Measurements from ENCODE around the gene IFT172. TPM values are rescaled to one million over a fixed set of nuclear protein-coding genes. Genes with fewer than 3 reads are reported as not detected.
"Not testable (repeated sequence)": the region's sequence is repeated elsewhere in the genome, so short reads cannot be mapped to it uniquely, and the experiment has no call there.

The IFT172 gene, protein sequence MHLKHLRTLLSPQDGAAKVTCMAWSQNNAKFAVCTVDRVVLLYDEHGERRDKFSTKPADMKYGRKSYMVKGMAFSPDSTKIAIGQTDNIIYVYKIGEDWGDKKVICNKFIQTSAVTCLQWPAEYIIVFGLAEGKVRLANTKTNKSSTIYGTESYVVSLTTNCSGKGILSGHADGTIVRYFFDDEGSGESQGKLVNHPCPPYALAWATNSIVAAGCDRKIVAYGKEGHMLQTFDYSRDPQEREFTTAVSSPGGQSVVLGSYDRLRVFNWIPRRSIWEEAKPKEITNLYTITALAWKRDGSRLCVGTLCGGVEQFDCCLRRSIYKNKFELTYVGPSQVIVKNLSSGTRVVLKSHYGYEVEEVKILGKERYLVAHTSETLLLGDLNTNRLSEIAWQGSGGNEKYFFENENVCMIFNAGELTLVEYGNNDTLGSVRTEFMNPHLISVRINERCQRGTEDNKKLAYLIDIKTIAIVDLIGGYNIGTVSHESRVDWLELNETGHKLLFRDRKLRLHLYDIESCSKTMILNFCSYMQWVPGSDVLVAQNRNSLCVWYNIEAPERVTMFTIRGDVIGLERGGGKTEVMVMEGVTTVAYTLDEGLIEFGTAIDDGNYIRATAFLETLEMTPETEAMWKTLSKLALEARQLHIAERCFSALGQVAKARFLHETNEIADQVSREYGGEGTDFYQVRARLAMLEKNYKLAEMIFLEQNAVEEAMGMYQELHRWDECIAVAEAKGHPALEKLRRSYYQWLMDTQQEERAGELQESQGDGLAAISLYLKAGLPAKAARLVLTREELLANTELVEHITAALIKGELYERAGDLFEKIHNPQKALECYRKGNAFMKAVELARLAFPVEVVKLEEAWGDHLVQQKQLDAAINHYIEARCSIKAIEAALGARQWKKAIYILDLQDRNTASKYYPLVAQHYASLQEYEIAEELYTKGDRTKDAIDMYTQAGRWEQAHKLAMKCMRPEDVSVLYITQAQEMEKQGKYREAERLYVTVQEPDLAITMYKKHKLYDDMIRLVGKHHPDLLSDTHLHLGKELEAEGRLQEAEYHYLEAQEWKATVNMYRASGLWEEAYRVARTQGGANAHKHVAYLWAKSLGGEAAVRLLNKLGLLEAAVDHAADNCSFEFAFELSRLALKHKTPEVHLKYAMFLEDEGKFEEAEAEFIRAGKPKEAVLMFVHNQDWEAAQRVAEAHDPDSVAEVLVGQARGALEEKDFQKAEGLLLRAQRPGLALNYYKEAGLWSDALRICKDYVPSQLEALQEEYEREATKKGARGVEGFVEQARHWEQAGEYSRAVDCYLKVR (N-terminal part only)
- total RNA-seq, result 10 to 100 TPM; 30.1 to 31.3 TPM
- 26.1 TPM for polyA plus RNA-seq (2013, experiment 1 of 2)
- 19.8 TPM for polyA plus RNA-seq (2013, experiment 2 of 2)
- long read RNA-seq, experiment 1, partial matches to known transcripts, result 1 of 3 reads
- long read RNA-seq, experiment 1, other reads (novel, unspliced or antisense), result 2 of 3 reads
- long read RNA-seq, experiment 2, full-length matches to known transcripts, result 5 of 17 reads
- long read RNA-seq, experiment 2, partial matches to known transcripts, result 6 of 17 reads
- long read RNA-seq, experiment 2, other reads (novel, unspliced or antisense), result 6 of 17 reads
- long read RNA-seq, experiment 3, full-length matches to known transcripts, result 26 of 53 reads
- long read RNA-seq, experiment 3, partial matches to known transcripts, result 4 of 53 reads
- long read RNA-seq, experiment 3, other reads (novel, unspliced or antisense), result 23 of 53 reads
- long read RNA-seq, experiment 4, partial matches to known transcripts, result 4 of 6 reads
- long read RNA-seq, experiment 4, other reads (novel, unspliced or antisense), result 2 of 6 reads

DNA sequence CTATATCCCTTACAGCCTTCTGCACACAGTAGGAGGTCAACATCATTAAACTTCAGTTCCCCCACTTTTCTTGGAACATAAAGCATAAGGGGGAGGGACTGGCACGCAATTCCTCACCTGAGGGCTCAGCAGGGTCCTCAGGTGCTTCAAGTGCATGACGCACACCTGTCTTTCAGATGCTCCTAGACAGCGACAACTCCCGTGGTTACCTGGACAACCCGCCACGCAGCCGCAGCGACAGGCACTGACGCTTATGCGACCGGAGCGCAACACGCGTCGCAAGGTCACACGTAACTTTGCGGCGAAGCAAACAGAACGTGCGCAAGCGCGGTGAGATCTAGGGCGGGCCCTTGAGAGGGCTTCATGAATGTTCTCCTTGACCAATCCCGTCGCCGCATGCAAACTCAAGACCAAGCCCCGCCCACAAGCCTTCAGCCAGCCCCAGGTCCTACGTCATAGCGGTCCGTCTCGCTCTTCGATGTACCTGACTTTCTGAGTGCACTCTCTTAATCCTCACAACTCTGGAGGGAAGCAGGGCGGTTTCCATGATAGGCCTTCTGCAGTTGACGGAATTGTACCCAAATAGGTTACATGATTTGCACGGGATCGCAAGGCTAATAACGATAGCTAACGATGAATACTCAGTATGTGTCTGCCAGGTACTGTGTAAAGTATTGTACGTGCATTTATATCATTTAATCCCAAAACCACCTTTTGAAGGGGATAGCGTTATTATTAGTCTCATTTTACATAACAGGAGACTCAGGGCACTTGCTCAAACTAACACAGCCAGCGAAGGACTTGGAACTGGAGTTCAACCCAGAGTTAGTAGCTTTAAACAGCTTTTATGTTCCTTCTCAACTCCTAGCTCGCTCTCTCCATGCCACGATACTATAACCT, at the start of gene IFT172:
Gene IFT172, minus strand, starts transcription at position 246 of the 900 bp plus-strand sequence. Its CDS starts 90 bp downstream, at position 156.
- H3K27me3 Mint-ChIP-seq (ENCODE audit: insufficient read depth), result peaks cover 13% of the 10 kb centered on the region
- 7 to 11% methylated on average over 31 to 43 of the region's 43 CpGs for WGBS, 2 experiments (ENCODE audit: insufficient coverage in 1 of 2, insufficient read length in 1 of 2)
- Histone ChIP-seq H3K9me3 (ENCODE audit: control insufficient read depth, low read length) (no peaks in the 10 kb centered on the region), H3K9ac (ENCODE audit: extremely low read depth, low read length, poor library complexity, severe bottlenecking) (peak within 1 kb of the TSS; percentile 85), H3K27me3 (ENCODE audit: control insufficient read depth, insufficient read depth, low read length, poor library complexity, severe bottlenecking) (peaks cover 15% of the 10 kb centered on the region), H3K4me3 (ENCODE audit: low read length) (peak within 1 kb of the TSS; percentile 86), H3K4me1 (ENCODE audit: control insufficient read depth, insufficient read depth, low read length) (peaks cover 3% of the 10 kb centered on the region), H3K36me3 (ENCODE audit: control insufficient read depth, insufficient read depth, low read length) (no peaks in the 10 kb centered on the region), H3K27ac (ENCODE audit: low read depth, low read length) (peak within 1 kb of the TSS; percentile 2)
- peak within 1 kb of the TSS; percentile 94 for H3K27ac Mint-ChIP-seq
- H3K4me3 Mint-ChIP-seq, result peak within 1 kb of the TSS; percentile 82
- H3K4me1 Mint-ChIP-seq, result peaks cover 5% of the 10 kb centered on the region
- DNase-seq, result peak; percentile 99
- H3K36me3 Mint-ChIP-seq (ENCODE audit: low read depth), result peaks cover 9% of the 10 kb centered on the region
- TF ChIP-seq, protein P1, sequence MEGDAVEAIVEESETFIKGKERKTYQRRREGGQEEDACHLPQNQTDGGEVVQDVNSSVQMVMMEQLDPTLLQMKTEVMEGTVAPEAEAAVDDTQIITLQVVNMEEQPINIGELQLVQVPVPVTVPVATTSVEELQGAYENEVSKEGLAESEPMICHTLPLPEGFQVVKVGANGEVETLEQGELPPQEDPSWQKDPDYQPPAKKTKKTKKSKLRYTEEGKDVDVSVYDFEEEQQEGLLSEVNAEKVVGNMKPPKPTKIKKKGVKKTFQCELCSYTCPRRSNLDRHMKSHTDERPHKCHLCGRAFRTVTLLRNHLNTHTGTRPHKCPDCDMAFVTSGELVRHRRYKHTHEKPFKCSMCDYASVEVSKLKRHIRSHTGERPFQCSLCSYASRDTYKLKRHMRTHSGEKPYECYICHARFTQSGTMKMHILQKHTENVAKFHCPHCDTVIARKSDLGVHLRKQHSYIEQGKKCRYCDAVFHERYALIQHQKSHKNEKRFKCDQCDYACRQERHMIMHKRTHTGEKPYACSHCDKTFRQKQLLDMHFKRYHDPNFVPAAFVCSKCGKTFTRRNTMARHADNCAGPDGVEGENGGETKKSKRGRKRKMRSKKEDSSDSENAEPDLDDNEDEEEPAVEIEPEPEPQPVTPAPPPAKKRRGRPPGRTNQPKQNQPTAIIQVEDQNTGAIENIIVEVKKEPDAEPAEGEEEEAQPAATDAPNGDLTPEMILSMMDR (conservative IDR thresholded peaks at IDR 0.05), result no peak
- H3K9me3 Mint-ChIP-seq, result no peaks in the 10 kb centered on the region

DNA sequence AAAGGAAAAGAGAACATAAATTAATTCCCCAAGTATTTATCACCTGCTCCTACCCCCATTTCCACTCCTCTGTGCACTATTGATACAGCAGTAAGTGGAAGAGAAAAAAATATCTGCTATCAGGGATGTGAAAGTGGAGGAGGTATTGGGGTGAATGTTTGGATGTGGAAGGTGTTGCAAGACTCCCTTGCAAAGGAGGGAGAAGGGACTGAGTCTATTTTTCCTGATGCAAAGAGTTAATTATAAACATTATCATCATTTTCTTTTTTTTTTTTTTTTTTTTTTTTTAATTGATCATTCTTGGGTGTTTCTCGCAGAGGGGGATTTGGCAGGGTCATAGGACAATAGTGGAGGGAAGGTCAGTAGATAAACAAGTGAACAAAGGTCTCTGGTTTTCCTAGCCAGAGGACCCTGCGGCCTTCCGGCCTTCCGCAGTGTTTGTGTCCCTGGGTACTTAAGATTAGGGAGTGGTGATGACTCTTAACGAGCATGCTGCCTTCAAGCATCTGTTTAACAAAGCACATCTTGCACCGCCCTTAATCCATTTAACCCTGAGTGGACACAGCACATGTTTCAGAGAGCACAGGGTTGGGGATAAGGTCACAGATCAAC, 49.4 kb upstream of the IFT172 start:
- H3K4me1 Mint-ChIP-seq; H3K4me3 Mint-ChIP-seq; H3K27ac ChIP-seq (ENCODE audit: low read depth, low read length); H3K9ac ChIP-seq (ENCODE audit: extremely low read depth, low read length, poor library complexity, severe bottlenecking); H3K36me3 Mint-ChIP-seq (ENCODE audit: low read depth); H3K4me1 ChIP-seq (ENCODE audit: control insufficient read depth, insufficient read depth, low read length); H3K4me3 ChIP-seq (ENCODE audit: low read length); DNase-seq; H3K9me3 ChIP-seq (ENCODE audit: control insufficient read depth, low read length); H3K36me3 ChIP-seq (ENCODE audit: control insufficient read depth, insufficient read depth, low read length); H3K27ac Mint-ChIP-seq: not testable (repeated sequence)
- WGBS, 2 experiments (ENCODE audit: insufficient coverage in 1 of 2, insufficient read length in 1 of 2), result no CpG with 5 or more reads among the region's 6 CpGs
- Mint-ChIP-seq H3K27me3 (ENCODE audit: insufficient read depth) (peaks cover 29% of the 10 kb centered on the region), H3K9me3 (peaks cover 12% of the 10 kb centered on the region)
- H3K27me3 ChIP-seq (ENCODE audit: control insufficient read depth, insufficient read depth, low read length, poor library complexity, severe bottlenecking), result peaks cover 34% of the 10 kb centered on the region
